HG02938 (cell line): ENCODE measurements around the gene LRRN1.
A peak's percentile ranks its signal among the peaks of the same experiment; 100 is the strongest.
"Not testable (repeated sequence)": the region's sequence is repeated elsewhere in the genome, so short reads cannot be mapped to it uniquely, and the experiment has no call there.

ENCODE experiments used
- ATAC-seq: cut with Tn5 transposase; IDR thresholded peaks from one replicate; pipeline ENCODE4 v1.9.1; 2021; ENCODE audit warnings: mild to moderate bottlenecking, moderate library complexity; ENCODE audit not compliant: unreplicated experiment

Gene LRRN1

GRCh38 chr3:3806856-3807255 lies 7.6 kb downstream of the LRRN1 start:
- ATAC-seq = no peak

DNA sequence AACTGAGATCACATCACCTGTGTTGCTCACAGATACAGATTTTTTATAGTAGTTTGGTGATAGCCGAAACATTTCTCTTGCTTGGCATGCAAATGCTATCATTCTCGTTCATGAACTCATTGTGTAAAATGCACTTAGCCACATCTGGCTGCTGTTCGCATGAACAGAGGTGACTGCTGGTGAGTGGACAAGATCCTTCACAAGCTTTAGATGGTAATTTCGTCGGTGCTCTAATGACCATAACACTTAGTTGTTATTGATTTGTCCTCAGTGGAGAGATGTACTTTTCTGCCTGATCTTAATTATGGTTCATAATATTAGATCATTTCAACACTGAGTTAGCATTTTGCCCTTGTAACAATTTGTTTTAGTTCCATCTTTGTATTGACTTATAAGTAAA lies 13.8 kb downstream of the LRRN1 start:
- no peak for ATAC-seq

- ATAC-seq = no peak
These were observed 16.0 kb downstream of the LRRN1 start for GRCh38 chr3:3815206-3815605.

DNA sequence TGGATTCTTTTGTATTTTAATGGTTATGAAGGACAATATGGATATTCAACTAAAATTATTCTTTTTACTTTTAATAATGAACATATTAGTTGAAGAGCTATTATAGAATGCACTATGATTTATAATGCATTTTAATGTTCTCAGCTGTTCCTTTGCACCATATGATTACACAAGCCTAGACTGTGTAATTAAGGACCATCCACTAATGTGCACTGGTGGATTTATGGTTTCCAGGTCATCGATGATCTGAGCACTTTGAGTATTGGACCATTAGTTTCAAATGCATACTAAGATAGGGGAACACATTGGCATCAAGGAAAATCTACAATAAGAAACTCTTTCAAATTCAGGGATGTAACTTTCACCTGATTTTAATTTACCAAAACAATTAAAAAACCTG lies 16.8 kb downstream of the LRRN1 start:
- ATAC-seq = no peak

GRCh38 chr3:3817865-3818264 lies 18.6 kb downstream of the LRRN1 start:
- no peak for ATAC-seq

DNA sequence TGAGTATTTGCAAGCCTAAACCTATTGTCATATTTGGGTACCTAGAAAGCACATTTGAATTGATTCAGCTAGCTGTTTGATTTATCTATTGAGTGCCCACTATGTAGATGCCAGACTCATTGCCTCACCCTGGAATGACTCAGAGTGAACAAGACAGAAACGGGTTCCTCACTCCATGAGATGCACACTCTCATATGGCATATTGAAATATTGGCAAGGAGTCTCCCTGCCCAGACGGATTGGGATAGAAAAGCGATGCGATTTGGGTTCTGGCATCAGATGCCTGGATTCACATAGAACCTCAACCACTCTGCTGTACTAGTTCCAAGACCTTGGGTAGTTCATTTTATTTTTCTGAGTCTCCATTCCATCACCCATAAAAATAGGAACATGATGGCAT lies 22.5 kb downstream of the LRRN1 start:
- no peak for ATAC-seq

GRCh38 chr3:3825035-3825434 lies 25.8 kb downstream of the LRRN1 start:
- ATAC-seq = no peak

DNA sequence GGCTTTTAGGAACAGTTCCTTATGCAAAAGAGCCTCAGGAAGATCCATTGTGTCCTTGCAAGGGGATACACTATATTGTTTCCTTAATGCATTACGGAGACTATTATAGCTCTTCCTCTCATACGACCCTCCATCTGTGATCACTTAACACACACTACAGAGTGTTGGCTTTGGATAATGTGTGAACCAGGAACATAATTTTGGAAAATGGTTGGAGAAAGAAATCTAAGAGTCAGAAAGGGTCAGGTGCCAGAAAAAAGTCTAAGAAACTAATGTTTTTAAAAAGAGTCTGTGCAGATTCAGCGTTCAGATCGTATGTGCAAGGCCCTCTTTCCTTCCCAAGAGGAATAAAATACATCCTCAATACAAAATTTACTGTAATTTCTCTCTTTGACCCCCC lies 27.3 kb downstream of the LRRN1 start:
- no peak for ATAC-seq

DNA sequence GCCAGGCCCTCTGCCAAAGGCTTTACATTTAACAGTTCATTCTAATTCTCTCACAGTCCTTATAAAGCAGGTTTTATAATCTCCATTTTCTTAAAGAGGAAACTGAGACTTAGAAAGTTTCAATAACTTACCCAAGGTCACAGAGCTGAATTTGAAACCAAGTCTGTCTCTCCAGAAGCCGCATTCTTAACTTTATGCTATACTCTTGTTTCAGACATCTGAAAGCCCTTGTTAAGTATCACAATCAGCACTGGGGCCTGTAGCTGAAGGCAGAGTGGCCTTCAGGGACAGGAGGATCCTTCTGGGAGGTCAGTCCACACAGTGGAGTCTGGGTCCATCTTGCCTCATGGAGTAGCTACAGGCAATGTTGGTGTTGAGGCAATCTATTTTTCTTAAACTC lies 27.9 kb downstream of the LRRN1 start:
- ATAC-seq = no peak

DNA sequence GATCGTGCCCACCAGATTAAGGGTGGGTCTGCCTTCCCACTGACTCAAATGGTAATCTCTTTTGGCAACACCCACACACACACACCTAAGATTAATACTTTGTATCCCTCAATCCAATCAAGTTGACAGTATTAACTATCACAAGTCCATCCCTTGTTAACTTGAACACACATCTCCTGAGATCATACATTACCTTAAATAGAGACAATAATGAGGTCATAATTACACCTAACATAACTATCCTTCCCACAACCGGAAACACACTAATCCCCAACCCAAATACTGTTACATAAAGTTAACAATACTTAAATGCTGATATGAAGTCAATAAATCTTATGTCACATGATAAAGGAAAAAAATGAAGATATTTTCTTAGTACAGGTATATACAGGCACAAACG lies 29.2 kb downstream of the LRRN1 start:
- not testable (repeated sequence) for ATAC-seq

DNA sequence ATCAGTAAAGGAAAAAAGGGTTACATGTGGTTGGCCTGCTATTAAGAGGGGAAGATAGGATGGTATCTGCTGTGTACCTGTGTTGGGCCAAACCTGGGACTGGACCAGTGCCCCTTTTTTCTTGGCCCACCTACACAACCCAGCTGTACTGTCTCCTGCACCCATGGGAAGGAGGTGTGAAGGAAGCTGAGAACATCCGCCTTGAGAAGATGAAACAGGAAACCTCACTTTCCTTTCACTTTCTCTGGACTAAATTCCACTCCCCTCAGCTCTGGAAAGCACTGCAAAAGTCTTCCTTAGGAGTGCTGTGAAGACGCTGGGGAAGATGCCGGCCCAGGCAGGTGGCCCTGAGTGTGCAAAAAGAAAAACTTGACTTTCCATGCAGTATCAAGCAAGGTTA lies 37.6 kb downstream of the LRRN1 start:
- no peak for ATAC-seq

DNA sequence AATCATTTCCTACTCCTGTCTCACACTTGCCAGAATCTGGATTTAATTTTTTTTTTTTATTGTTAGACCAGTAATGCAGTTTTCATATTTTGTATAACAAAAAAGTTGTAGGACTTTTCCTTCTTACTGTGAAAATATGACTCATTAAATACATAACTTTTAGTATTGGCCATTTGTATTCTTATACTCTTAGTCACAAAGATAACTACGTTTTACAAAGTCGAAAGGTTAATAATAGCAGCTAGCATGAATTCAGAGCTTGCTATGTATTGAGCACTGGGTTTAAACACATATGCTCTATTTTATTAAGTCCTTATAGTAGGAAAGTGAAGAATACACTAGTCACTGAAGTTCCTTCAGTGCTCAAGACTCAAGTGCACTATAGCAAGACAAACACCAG lies 43.1 kb downstream of the LRRN1 start:
- ATAC-seq = no peak

DNA sequence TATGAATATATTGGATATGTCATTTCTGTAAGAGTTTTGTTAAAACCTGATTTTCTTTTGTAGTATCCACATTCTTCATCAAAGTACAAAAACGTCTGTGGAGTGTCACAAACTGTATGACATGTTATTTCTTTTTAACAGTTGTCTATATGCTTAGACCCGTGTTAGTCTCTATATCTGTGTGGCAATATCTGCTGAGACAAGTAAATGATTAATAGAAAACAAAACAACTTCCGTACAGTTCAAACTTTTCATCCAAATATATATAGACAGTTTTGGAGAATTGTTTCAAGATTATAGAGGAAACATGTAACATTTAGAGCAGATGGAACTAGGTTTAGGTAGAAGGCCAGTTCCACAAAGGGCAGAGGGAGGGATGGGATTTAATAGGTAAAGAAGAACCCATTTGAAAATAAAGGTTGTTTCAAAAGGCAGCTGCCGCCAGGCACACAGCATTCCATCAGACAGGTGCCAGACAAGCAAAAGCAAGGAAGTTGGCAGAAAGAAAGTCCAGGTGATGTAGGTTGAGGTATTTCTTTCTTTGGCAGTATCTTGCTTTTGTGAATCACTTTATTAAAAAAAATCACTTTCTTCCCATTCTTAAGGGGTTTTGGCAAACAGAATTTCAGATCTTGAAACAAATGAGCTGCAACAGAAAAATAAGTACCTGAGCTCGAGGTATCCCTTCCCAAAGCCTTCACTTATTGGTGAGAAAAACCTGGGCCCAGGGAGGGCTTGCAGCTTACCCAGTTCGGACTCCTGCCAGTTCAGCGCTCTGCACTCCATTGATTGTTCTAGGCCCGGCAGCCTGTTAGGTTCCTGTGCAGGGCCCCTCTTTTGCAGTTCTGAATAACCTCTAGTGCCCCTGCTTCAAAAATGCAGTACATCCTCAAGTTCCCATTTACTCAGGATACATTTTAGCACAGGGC lies 49.0 kb downstream of the LRRN1 start:
- ATAC-seq = no peak

DNA sequence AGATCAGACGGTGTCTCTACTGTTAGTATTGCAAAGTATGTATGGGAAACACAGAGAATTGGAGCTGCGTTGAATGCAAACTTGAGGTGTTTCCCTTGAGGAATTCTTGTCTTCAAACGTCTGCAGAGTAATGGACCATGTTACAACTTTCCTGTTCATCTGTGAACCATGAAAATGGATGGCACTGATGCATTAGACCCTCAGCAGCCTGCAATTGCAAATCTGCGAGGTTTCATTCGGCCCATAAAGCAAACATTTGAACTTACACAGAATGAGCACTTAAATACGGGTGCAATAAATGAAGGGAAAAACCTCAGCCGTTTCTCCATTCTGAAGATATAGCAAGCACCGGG lies 49.7 kb downstream of the LRRN1 start:
- no peak for ATAC-seq

DNA sequence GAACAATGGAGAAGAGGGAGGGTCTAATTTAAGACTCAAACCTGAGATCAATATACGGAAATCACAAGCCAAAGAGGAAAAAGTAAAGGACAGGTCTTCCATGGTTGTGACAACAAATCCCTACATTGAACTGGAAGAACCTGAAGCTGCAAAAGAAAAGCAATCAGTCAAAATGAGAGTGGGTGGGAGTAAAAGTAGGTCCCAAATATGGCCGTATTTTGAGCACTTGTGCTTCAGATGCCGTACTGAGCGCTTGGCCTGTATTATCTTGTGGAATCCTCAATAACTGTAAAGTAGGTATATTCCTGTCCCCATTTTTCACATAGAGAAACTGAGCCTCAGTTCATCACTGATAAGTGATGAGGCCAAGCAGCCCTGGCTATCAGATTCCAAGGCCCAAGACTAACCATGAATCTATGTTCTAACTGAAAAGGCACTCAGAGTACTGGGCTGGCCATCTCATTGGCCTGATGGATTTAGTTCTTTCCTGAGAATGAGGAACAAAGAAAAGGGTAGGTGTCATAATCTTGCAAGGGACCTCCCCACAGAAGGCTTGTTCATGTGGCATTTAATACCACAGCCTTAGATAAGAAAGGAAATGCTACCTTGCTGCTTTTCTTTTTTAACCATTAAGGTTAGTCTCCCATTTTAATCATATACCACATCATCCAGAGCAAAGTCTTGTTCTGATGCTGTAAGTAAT lies 52.5 kb downstream of the LRRN1 start:
- ATAC-seq = peak; percentile 98

GRCh38 chr3:3853544-3853943 lies 54.3 kb downstream of the LRRN1 start:
- ATAC-seq = no peak

- no peak for ATAC-seq
These were observed 55.8 kb downstream of the LRRN1 start for GRCh38 chr3:3855056-3855455.

DNA sequence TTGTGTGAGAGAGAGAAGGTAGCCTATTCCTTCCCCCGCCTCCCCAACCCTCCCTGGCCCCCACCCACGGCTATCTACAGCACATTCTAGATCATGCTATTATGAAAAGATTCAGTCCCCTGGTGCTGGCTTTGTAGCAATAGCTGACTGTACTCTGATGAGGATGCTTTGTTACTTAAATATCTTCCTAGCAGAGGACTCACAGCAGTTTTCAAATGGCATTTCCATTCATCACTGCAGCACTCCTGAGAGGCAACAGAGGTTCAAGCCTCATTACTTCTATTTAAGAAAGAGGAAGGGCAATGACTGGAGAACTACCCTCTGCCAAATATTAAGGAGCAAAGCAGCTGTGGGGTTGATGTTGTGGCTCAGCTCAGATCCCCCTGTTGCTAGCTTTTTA lies 61.0 kb downstream of the LRRN1 start:
- ATAC-seq = no peak

DNA sequence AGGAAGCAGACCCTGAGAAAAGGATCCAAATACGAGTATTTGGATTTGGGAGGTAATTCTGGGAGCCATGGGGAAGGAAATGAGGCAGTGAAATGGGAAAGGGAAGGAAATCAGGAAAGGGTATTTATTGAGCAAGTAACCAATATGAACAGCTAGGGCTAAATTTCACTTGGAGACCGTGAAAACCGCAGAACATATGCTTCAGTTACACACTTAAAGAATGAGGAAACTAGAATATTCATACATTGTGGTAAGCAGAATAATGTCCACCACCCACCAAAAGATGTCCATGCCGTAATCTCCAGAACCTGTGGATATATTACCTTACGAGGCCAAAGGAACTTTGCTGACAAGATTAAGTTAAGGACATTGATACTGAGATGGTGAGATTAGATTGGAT lies 63.3 kb downstream of the LRRN1 start:
- ATAC-seq = no peak

GRCh38 chr3:3875491-3875890 lies 76.3 kb downstream of the LRRN1 start:
- no peak for ATAC-seq

GRCh38 chr3:3881050-3881449 lies 81.8 kb downstream of the LRRN1 start:
- ATAC-seq = no peak

- ATAC-seq = not testable (repeated sequence)
These were observed 88.1 kb downstream of the LRRN1 start for GRCh38 chr3:3887311-3887710.
